HepG2 (cell line): Measurements from ENCODE around the gene ATP8B4. TPM values are rescaled to one million over a fixed set of nuclear protein-coding genes. Genes with fewer than 3 reads are reported as not detected.

ENCODE experiments used
- ATAC-seq: fragments of 200-7000 bp; cut with Tn5 transposase; 3 replicates; pipeline ENCODE4 v1.9.1; 2020; ENCODE audit warnings: mild to moderate bottlenecking, moderate library complexity
- BruUV-seq: library from RNA; stranded (reverse); fragments of 400-500 nt; replicated peaks from 2 replicates; lab custom pipeline; 2021; lab: Mats Ljungman, UMichigan
- CTCF ChIA-PET: fragments of 300-600 bp; formaldehyde crosslinking; extraction: SDS; loops from one replicate; lab custom pipeline; 2021; ENCODE audit warnings: low total read pairs, inconsistent platforms, low intra/inter-chr PET ratio; lab: Yijun Ruan, JAX
- POLR2A ChIA-PET: fragments of 350-600 bp; sonication (Branson Sonifier 250); formaldehyde crosslinking; loops from one replicate; lab custom pipeline; 2020; ENCODE audit warnings: antibody characterized with exemption, inconsistent platforms; lab: Yijun Ruan, JAX
- DNase-seq: peaks from one replicate; pipeline ENCODE4 v3.0.0-alpha.2; 2015; ENCODE audit warnings: low spot score
- FAIRE-seq: peaks from 3 replicates; lab custom pipeline; 2011; peaks lifted over from hg19 to GRCh38; lab: Jason Lieb, UNC
- H2AFZ ChIP-seq: one replicate; pipeline ENCODE4 v1.6.1; 2011; ENCODE audit warnings: low read length, inconsistent platforms
- H3K27ac ChIP-seq: fragments of 300-600 bp; 3 replicates; pipeline ENCODE4 v1.8.0; 2011; ENCODE audit warnings: mixed run types, mild to moderate bottlenecking, mixed read lengths, low read length, inconsistent platforms; ENCODE audit not compliant: insufficient read depth; ENCODE audit errors: extremely low read length
- H3K27me3 ChIP-seq, 2 experiments: fragments of 200-600 bp in 1 of 2; 2 replicates in 1 of 2; 3 replicates in 1 of 2; pipeline versions ENCODE4 v1.6.0 to v1.8.0; 2011; ENCODE audit warnings: low read length in 2 of 2, mild to moderate bottlenecking in 2 of 2, moderate library complexity in 2 of 2, inconsistent platforms in 1 of 2; ENCODE audit not compliant: insufficient read depth in 2 of 2, control insufficient read depth in 1 of 2
- H3K36me3 ChIP-seq, 2 experiments: fragments of 200-600 bp in 1 of 2; replicated peaks in 1 of 2; 2 replicates in 1 of 2; 3 replicates in 1 of 2; pipeline versions ENCODE4 v1.5.1 to v1.8.0; 2011; ENCODE audit warnings: low read length in 2 of 2, inconsistent platforms in 1 of 2; ENCODE audit not compliant: insufficient read depth in 2 of 2, control insufficient read depth in 1 of 2
- H3K4me1 ChIP-seq: 2 replicates; pipeline ENCODE4 v1.5.1; 2012; ENCODE audit warnings: low read length, inconsistent platforms; ENCODE audit not compliant: insufficient read depth
- H3K4me2 ChIP-seq: 2 replicates; pipeline ENCODE4 v1.6.0; 2011; ENCODE audit warnings: low read depth, low read length, inconsistent platforms
- H3K4me3 ChIP-seq, 3 experiments: fragments of 200-600 bp in 1 of 3; sonication (generic), shearing (Covaris generic) in 1 of 3; replicated peaks in 1 of 3; 2 replicates each; pipeline ENCODE4 v1.5.1; 2011 to 2016; ENCODE audit warnings: low read length in 3 of 3, inconsistent platforms in 2 of 3, low read depth in 2 of 3, mild to moderate bottlenecking in 2 of 3, control low read depth in 1 of 3, mixed read lengths in 1 of 3; ENCODE audit not compliant: insufficient read depth in 1 of 3
- H3K79me2 ChIP-seq: one replicate; pipeline ENCODE4 v1.6.1; 2011; ENCODE audit warnings: low read length, inconsistent platforms; ENCODE audit not compliant: insufficient read depth
- H3K9ac ChIP-seq: 2 replicates; pipeline ENCODE4 v1.6.0; 2011; ENCODE audit warnings: mild to moderate bottlenecking, low read depth, low read length, inconsistent platforms; ENCODE audit not compliant: insufficient read depth
- H3K9me3 ChIP-seq: 2 replicates; pipeline ENCODE4 v1.5.1; 2012; ENCODE audit warnings: mild to moderate bottlenecking, low read length
- H4K20me1 ChIP-seq: 2 replicates; pipeline ENCODE4 v1.6.0; 2011; ENCODE audit warnings: inconsistent platforms, mild to moderate bottlenecking, low read length, moderate library complexity; ENCODE audit not compliant: insufficient read depth
- CCDC6 ChIP-seq: sonication (generic); formaldehyde crosslinking; IDR thresholded peaks from 2 replicates; pipeline ENCODE4 v1.8.1; 2022; ENCODE audit warnings: mild to moderate bottlenecking, missing genetic modification reagents, moderate library complexity
- HOXA5 ChIP-seq: sonication (generic); formaldehyde crosslinking; IDR thresholded peaks from 2 replicates; pipeline ENCODE4 v1.4.0; 2020; ENCODE audit warnings: missing genetic modification reagents
- JUN ChIP-seq: sonication (generic); formaldehyde crosslinking; IDR thresholded peaks from 2 replicates; pipeline ENCODE4 v1.4.0; 2020; ENCODE audit warnings: mild to moderate bottlenecking, missing genetic modification reagents
- MXI1 ChIP-seq: IDR thresholded peaks from 3 replicates; pipeline ENCODE4 v1.6.1; 2012; ENCODE audit warnings: low read depth, low read length, inconsistent platforms, borderline replicate concordance
- NFIB ChIP-seq: sonication (generic); formaldehyde crosslinking; IDR thresholded peaks from 2 replicates; pipeline ENCODE4 v1.9.0; 2021; ENCODE audit warnings: missing genetic modification reagents, mild to moderate bottlenecking, borderline replicate concordance
- SP5 ChIP-seq: IDR thresholded peaks from 2 replicates; pipeline ENCODE4 v1.6.1; 2016; ENCODE audit warnings: low read depth, borderline replicate concordance
- TAF1 ChIP-seq: sonication (generic); formaldehyde crosslinking; IDR thresholded peaks from 2 replicates; pipeline ENCODE4 v1.4.0; 2020; ENCODE audit warnings: missing genetic modification reagents
- ZFX ChIP-seq: sonication (generic); formaldehyde crosslinking; IDR thresholded peaks from 2 replicates; pipeline ENCODE4 v1.4.0; 2020; ENCODE audit warnings: mild to moderate bottlenecking, low read depth, missing genetic modification reagents, moderate library complexity
- ZNF101 ChIP-seq: sonication (generic); formaldehyde crosslinking; IDR thresholded peaks from 2 replicates; pipeline ENCODE4 v1.4.0; 2020; ENCODE audit warnings: mild to moderate bottlenecking, low read depth, missing genetic modification reagents, borderline replicate concordance
- ZNF234 ChIP-seq: sonication (generic); formaldehyde crosslinking; conservative IDR thresholded peaks from 2 replicates; pipeline ENCODE4 v1.5.1; 2020; ENCODE audit warnings: mild to moderate bottlenecking, missing genetic modification reagents
- ZNF317 ChIP-seq: sonication (generic); formaldehyde crosslinking; IDR thresholded peaks from 2 replicates; pipeline ENCODE4 v1.5.0; 2020; ENCODE audit warnings: mild to moderate bottlenecking, missing genetic modification reagents
- ZNF337 ChIP-seq: sonication (generic); formaldehyde crosslinking; IDR thresholded peaks from 2 replicates; pipeline ENCODE4 v1.5.1; 2020; ENCODE audit warnings: missing genetic modification reagents, low read depth, mild to moderate bottlenecking, borderline replicate concordance
- ZNF44 ChIP-seq: sonication (generic); formaldehyde crosslinking; IDR thresholded peaks from 2 replicates; pipeline ENCODE4 v1.5.1; 2020; ENCODE audit warnings: mild to moderate bottlenecking, missing genetic modification reagents
- ZNF530 ChIP-seq: sonication (generic); formaldehyde crosslinking; IDR thresholded peaks from 2 replicates; pipeline ENCODE4 v1.5.0; 2020; ENCODE audit warnings: low read depth, mild to moderate bottlenecking, missing genetic modification reagents
- ZNF564 ChIP-seq: sonication (generic); formaldehyde crosslinking; IDR thresholded peaks from 2 replicates; pipeline ENCODE4 v1.8.1; 2023; ENCODE audit warnings: mild to moderate bottlenecking, missing genetic modification reagents
- ZNF614 ChIP-seq: IDR thresholded peaks from 2 replicates; pipeline ENCODE4 v1.6.1; 2018; ENCODE audit warnings: missing biosample characterization, missing genetic modification reagents, inconsistent platforms, borderline replicate concordance
- ZNF616 ChIP-seq: sonication (generic); formaldehyde crosslinking; IDR thresholded peaks from 2 replicates; pipeline ENCODE4 v1.5.0; 2020; ENCODE audit warnings: low read depth, mild to moderate bottlenecking, missing genetic modification reagents
- ZNF709 ChIP-seq: sonication (generic); formaldehyde crosslinking; IDR thresholded peaks from 2 replicates; pipeline ENCODE4 v1.5.0; 2020; ENCODE audit warnings: mild to moderate bottlenecking, missing genetic modification reagents
- ZNF740 ChIP-seq: sonication (generic); formaldehyde crosslinking; IDR thresholded peaks from 2 replicates; pipeline ENCODE4 v1.4.0; 2020; ENCODE audit warnings: missing genetic modification reagents
- ZNF83 ChIP-seq: sonication (generic); formaldehyde crosslinking; IDR thresholded peaks from 2 replicates; pipeline ENCODE4 v1.4.0; 2020; ENCODE audit warnings: missing genetic modification reagents, mild to moderate bottlenecking, borderline replicate concordance
- ZSCAN25 ChIP-seq: sonication (generic); formaldehyde crosslinking; IDR thresholded peaks from 2 replicates; pipeline ENCODE4 v1.8.0; 2022; ENCODE audit warnings: mild to moderate bottlenecking, missing genetic modification reagents
- WGBS: methylation state at CpG from one replicate; pipeline ENCODE4 v1.1.6; 2017; ENCODE audit warnings: low lambda C conversion rate; 5-methylcytosine and 5-hydroxymethylcytosine counted together
- in situ Hi-C: cut with HindIII; loops from 2 replicates; pipeline ENCODE4 v1.10.0; 2017; ENCODE audit warnings: low pct_unique_long_range_greater_than_20kb; ENCODE audit not compliant: extremely low pct_ligation_motif_present
- intact Hi-C: fragments of 100-400 bp; cut with micrococcal nuclease; formaldehyde crosslinking; loops from one replicate; pipeline ENCODE4 v1.10.0; 2022; ENCODE audit not compliant: unreplicated experiment
- polyA plus RNA-seq, 8 experiments: library from polyadenylated mRNA; depleted of rRNA in 3 of 8; stranded (reverse) in 7 of 8; unstranded in 1 of 8; fragments of >200 nt; fragmentation: Illumina TruSeq in 4 of 8; extraction: Trizol in 4 of 8; gene quantifications; 2 replicates each; pipeline versions ENCODE4 v1.2.1 to v1.2.3, GENCODE V29; 2011 to 2016; ENCODE audit warnings: low read depth in 4 of 8, missing spikeins in 1 of 8, mixed read lengths in 1 of 8; ENCODE audit not compliant: insufficient read depth in 1 of 8
- total RNA-seq, 5 experiments: library from RNA; depleted of rRNA; stranded (reverse); fragments of >200 nt; fragmentation: Illumina TruSeq; extraction: Trizol; gene quantifications; 2 replicates each; pipeline ENCODE4 v1.2.3, GENCODE V29; 2016; ENCODE audit warnings: low read depth in 1 of 5
- TF ChIP-seq, protein P1 (sequence below): sonication (generic); formaldehyde crosslinking; IDR thresholded peaks from 2 replicates; pipeline ENCODE4 v1.8.0; 2022; ENCODE audit warnings: missing genetic modification reagents, mild to moderate bottlenecking, moderate library complexity, borderline replicate concordance
- TF ChIP-seq, protein P2 (sequence below): sonication (generic); formaldehyde crosslinking; IDR thresholded peaks from 2 replicates; pipeline ENCODE4 v1.8.0; 2022; ENCODE audit warnings: missing genetic modification reagents, mild to moderate bottlenecking, inconsistent platforms, borderline replicate concordance

ATP8B4 gene
- total and polyA plus RNA-seq, 2 of the 13 experiments (the other 11 are each of a cell fraction or from before 2014, with no cell fraction given): 0.24 to 0.69 TPM

- TF ChIP-seq ZNF44 (CRISPR knock-in tag) (no peak), NFIB (CRISPR knock-in tag) (no peak), ZNF740 (CRISPR knock-in tag) (no peak), ZFX (CRISPR knock-in tag) (no peak), ZNF317 (CRISPR knock-in tag) (no peak), ZNF709 (no peak), ZNF616 (CRISPR knock-in tag) (no peak), ZNF101 (CRISPR knock-in tag) (no peak), MXI1 (no peak), JUN (CRISPR knock-in tag) (no peak), ZNF234 (CRISPR knock-in tag) (no peak), SP5 (CRISPR knock-in tag) (no peak), TAF1 (CRISPR knock-in tag) (no peak), CCDC6 (CRISPR knock-in tag) (no peak)
These were observed 217.7 kb downstream of the ATP8B4 start (continued) for GRCh38 chr15:49901321-49901720.

- in situ Hi-C loops: no loop called here
- no peaks in the 10 kb centered on the region for H4K20me1 ChIP-seq
- H3K27ac ChIP-seq: no peak overlapping the region
- no peak overlapping the region for H3K9ac ChIP-seq
- BruUV-seq: no TSS peak
- ChIA-PET POLR2A (no interaction called here), CTCF (no interaction called here)
- DNase-seq (no peak), FAIRE-seq (no peak), ATAC-seq (no peak)
- no peaks in the 10 kb centered on the region for H3K9me3 ChIP-seq
- H3K36me3 ChIP-seq: no peaks in the 10 kb centered on the region
- no peak overlapping the region for H3K4me3 ChIP-seq
- H3K79me2 ChIP-seq: no peaks in the 10 kb centered on the region
- H2AFZ ChIP-seq: no peak overlapping the region
- no peak overlapping the region for H3K4me2 ChIP-seq
- intact Hi-C loops: no loop called here
- no peaks in the 10 kb centered on the region for H3K4me1 ChIP-seq
- H3K27me3 ChIP-seq: no peaks in the 10 kb centered on the region
- WGBS: 93% methylated on average over 1 of the region's 1 CpG
- TF ChIP-seq ZNF530 (CRISPR knock-in tag) (no peak), ZSCAN25 (no peak), ZNF614 (CRISPR knock-in tag) (no peak), ZNF337 (CRISPR knock-in tag) (no peak), ZNF564 (CRISPR knock-in tag) (no peak), HOXA5 (CRISPR knock-in tag) (no peak), ZNF83 (CRISPR knock-in tag) (no peak)
- TF ChIP-seq, protein P1, sequence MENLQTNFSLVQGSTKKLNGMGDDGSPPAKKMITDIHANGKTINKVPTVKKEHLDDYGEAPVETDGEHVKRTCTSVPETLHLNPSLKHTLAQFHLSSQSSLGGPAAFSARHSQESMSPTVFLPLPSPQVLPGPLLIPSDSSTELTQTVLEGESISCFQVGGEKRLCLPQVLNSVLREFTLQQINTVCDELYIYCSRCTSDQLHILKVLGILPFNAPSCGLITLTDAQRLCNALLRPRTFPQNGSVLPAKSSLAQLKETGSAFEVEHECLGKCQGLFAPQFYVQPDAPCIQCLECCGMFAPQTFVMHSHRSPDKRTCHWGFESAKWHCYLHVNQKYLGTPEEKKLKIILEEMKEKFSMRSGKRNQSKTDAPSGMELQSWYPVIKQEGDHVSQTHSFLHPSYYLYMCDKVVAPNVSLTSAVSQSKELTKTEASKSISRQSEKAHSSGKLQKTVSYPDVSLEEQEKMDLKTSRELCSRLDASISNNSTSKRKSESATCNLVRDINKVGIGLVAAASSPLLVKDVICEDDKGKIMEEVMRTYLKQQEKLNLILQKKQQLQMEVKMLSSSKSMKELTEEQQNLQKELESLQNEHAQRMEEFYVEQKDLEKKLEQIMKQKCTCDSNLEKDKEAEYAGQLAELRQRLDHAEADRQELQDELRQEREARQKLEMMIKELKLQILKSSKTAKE (CRISPR knock-in tag): no peak
- TF ChIP-seq, protein P2, sequence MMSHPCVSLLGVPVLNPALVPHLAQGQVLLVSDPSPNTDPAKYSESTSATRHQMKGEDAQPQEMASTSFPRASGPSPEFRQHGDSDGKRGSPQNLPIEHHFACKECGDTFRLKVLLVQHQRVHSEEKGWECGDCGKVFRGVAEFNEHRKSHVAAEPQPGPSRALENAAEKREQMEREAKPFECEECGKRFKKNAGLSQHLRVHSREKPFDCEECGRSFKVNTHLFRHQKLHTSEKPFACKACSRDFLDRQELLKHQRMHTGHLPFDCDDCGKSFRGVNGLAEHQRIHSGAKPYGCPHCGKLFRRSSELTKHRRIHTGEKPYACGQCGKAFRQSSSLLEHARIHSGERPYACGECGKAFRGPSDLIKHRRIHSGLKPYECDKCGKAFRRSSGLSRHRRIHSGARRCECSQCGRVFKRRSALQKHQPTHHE (CRISPR knock-in tag): no peak
These were observed 218.2 kb downstream of the ATP8B4 start for GRCh38 chr15:49900903-49901235.
